ENCODE results near the gene CDH15.

The CDH15 gene

GRCh38 chr16:89200850-89201411 is 29.4 kb downstream of the CDH15 start:
- no peak for DNase-seq

- DNase-seq, result peak; percentile 23 to 65
Observed at GRCh38 chr16:89201439-89202377, 30.2 kb downstream of the CDH15 start.

- no peak for DNase-seq
Observed at GRCh38 chr16:89202422-89203215, 31.1 kb downstream of the CDH15 start.

- no peak for DNase-seq
Observed at GRCh38 chr16:89207993-89208392, 36.4 kb downstream of the CDH15 start.

- no peak for DNase-seq
Observed at GRCh38 chr16:89209522-89210044, 38.0 kb downstream of the CDH15 start.

- no peak for DNase-seq
Observed at GRCh38 chr16:89210165-89210903, 38.8 kb downstream of the CDH15 start.

- DNase-seq, result no peak
Observed at GRCh38 chr16:89210904-89211515, 39.5 kb downstream of the CDH15 start.

GRCh38 chr16:89216315-89217137 is 45.0 kb downstream of the CDH15 start:
- DNase-seq, result peak; percentile 54 to 63

- no peak for DNase-seq
Observed at GRCh38 chr16:89217138-89217387, 45.5 kb downstream of the CDH15 start.

GRCh38 chr16:89217388-89218191 is 46.0 kb downstream of the CDH15 start, which contains the start of gene ZNF778:
ZNF778 (plus strand) TSS chr16:89217703; CDS start chr16:89221128, 3,425 bp downstream.
- peak; percentile 45 to 75 for DNase-seq

GRCh38 chr16:89219365-89219764 is 47.8 kb downstream of the CDH15 start:
- DNase-seq, result no peak

- no peak for DNase-seq
Observed at GRCh38 chr16:89221604-89222003, 50.1 kb downstream of the CDH15 start.

GRCh38 chr16:89222931-89223330 is 51.4 kb downstream of the CDH15 start:
- DNase-seq, result no peak

- DNase-seq, result no peak
Observed at GRCh38 chr16:89224665-89225064, 53.1 kb downstream of the CDH15 start.

- no peak for DNase-seq
Observed at GRCh38 chr16:89230255-89230654, 58.7 kb downstream of the CDH15 start.

GRCh38 chr16:89232107-89232506 is 60.6 kb downstream of the CDH15 start:
- DNase-seq, result no peak

GRCh38 chr16:89233678-89234490 is 62.3 kb downstream of the CDH15 start:
- DNase-seq, result no peak

GRCh38 chr16:89237733-89238132 is 66.2 kb downstream of the CDH15 start:
- no peak for DNase-seq

- peak; percentile 24 to 41 for DNase-seq
Observed at GRCh38 chr16:89241187-89242007, 69.8 kb downstream of the CDH15 start.

All from NCI-H2081 (cell line).